ENCODE data around the gene VAV2.

Gene VAV2

DNA sequence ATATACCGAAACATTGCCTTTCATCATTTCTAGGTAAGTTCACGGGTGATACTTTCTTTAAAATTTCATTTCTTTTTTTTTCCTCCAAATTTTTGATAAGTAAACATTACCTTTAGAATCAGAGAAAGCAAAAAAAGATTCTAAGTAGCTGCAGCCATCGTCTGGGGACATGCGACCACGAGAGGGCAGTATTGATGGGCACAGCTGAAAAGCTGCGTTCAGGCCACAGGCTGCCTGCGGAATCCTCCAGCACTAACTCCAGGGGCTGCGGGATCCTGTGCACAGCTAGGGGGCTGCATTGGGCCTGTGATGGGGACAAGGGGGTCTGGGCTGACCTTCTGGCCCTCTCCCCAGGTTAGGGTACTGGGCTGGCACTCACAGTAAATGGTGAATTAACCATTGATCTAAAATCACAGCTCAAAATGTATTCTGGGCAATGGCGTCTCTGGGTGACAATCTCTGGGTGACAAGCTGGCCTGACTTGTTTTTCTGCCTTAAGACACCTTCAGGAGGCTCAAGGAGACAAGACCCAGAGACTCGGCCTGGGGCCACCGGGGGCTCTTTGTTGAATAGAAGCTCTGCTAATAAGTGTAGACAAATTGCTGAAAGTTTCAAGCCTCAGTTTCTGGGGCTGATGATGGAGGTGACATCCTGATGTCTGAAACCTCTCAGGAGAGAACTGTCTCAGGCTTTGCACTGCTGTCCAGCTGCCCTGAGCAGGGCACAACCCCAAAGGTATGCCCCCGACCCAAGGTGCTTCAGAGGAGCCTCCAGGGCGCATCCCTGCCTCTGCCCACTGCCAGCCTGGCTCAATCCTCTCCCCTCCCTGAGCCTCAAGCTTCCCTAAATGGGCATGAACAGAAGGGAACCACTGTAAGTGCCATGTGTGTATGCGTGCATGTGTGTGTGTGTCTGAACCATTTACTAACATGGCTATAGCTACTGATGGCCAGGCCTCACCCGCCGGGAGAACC lies 209.7 kb downstream of the VAV2 start:
- peak; percentile 23 for DNase-seq (ENCODE audit: low read depth, low spot score)

DNA sequence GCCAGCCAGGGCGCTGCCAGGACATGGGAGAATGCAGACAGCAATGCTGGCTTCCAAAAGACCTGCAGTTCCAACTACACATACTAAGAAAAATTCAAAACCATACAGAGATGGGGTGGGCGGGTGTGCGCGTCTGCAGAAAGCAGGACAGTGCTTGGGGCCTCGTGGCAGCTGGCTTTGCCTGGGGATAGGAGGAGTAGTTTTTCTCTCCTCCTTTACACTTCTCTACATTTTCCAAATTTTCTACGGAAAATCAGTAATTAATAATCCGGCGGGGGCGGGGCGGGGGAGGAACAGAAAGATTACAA lies 210.3 kb downstream of the VAV2 start:
- DNase-seq (ENCODE audit: low read depth, low spot score), result no peak

DNA sequence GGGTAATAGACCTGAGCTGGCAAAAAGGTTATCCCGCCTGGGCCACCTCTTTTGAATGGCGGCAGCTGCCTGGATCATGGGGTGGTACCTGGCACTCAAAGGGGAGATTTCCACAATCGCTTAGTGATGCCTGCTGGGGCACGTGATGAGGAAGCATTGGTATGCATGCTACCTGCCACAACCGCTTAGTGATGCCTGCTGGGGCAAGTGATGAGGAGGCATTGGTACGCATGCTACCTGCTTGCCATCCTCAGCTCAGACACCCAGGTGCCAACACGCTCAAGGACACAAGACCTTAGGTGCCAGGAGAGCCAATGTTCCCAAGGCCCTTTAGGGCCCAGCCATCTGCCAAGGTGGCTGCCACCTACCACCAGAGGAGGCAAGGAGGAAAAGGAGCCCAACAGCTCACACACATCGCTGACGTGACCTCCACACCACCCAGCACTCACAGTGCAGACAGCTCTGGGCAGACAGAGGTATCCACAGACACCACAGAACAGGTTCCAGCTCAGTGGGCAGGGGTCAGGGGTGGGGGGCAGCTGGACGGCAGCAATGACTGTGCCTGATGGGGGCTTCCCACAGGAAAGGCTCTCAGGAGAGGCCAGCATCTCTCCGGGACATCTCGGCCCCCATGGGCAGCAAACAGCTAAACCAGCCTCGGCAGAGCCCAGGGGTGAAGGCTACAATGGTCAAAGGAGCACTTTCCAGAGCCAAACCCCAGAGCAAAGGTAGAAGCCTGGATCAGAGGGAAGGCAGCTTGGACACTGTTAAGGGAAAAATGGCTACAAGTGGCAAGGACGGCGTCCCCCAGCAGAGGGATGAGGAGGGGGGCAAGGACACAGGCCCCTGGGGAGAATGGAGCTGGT lies 210.9 kb downstream of the VAV2 start:
- no peak for DNase-seq (ENCODE audit: low read depth, low spot score)

DNA sequence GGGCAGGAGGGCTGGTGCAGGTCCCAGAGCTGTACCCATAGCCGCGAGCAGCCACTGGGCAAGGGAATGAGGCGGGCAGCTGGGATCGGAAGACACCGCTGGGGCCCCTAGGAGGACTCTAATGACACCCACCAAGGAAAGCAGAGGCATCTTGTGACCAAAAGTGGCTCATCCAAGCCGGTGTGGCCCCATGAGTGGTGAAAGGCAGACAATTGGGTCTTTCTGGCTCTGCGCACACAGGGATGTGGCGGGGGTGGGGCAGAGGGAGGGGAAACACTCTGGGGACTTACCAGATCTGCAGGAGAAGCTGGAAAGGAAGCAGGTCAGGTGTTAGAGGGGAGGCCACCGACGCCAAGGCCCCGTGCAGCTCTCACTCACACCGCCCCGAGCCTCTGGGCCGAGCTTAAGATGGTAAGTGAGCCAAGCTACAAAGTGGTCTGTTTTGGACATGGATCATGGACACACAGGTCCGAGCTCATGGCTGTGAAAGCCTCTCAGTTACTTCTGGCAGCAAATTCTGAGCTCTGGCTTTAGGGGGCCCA lies 211.6 kb downstream of the VAV2 start:
- DNase-seq (ENCODE audit: low read depth, low spot score), result no peak

DNA sequence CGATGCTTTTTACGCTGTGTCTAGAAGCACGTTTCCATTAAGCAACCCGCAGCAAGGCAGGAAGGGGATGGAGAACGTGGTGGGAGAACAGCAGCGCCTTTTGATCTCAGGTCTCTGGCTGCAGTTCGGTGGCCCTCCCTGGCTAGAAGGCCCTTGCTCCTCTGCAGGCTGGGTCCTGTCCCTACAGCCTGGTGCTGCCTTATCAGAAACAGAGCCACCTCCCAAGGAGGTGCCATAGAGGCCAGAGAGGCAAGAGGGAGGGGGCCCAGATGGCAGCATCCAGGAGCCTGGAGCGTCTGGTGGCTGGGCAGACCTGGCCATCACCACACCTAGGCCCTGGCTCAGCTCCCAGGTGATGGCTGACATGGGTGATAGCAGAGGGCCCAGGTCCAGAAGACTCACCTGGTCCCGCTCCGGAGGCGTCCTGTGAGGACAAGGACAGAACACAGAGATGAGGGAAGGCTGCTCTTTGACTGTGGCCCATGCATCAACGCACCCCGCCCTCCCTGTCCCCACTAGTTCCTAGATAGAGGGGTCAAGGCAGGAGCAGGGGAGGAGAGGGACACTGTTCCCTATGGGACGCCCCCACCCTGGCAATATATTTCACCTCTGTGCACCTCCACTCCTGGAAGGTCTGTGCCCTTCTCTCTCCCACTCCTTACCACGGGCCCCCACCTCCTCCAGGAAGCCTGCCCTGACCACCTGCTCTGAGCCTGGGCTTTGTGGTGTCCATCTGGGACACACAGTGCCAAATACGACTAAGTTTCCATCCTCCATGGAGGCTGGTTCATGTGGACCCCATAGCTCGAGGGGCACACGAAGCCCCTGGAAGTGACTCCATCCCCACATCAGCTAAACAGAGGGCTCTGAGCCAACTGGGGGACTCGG lies 212.4 kb downstream of the VAV2 start:
- no peak for DNase-seq (ENCODE audit: low read depth, low spot score)

DNA sequence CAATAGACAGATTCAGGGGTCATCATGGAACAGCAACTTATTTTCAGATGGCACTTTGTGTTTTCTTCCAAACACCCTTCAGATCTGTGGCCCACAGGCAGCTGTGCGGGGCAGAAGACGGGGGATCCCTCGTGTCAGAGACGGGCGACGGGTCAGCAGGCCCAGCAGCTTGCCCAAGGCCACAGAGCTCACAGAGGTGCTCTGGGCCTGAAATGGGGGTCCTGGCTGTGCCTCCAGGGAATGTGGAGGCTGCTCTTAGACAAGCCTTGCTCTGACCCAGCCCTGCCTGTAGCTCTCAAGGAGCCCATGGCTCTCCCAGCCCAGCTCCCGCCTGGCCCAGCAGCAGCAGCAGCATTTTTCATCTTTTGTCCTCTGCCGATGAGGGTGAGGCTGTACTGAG lies 213.0 kb downstream of the VAV2 start:
- DNase-seq (ENCODE audit: low read depth, low spot score), result no peak

DNA sequence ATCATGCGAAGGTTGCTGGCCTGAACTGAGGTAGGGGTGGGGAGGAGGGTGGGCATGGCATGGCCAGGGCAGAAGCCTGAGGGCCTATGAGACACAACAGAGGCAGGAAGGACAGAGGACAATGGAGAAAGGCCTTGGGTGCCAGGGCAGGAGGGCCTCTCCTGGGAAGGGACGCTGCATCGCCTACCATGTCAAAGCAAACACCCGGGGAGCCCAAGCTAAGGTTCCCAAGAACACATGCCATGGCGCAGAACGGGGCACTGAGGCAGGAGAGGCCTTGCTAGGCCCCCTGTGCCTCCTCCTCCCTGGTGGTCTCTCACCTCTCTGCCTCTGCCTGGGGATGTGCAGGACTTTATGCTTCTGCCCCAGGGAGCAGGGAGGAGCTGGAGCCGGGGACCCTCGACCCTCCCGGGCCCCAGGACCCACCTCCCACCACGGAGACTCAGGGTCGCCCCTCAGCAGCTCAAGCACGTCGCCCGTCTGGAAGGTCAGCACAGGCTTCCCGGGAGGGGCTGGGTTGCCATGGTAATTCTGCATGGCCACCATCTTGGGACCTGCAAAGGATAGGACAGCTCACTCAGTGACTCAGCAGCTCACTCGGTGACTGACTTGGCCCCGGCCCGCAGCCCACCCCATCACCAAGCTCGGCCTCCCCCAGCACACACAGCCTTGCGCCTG lies 213.6 kb downstream of the VAV2 start:
- DNase-seq (ENCODE audit: low read depth, low spot score), result no peak

DNA sequence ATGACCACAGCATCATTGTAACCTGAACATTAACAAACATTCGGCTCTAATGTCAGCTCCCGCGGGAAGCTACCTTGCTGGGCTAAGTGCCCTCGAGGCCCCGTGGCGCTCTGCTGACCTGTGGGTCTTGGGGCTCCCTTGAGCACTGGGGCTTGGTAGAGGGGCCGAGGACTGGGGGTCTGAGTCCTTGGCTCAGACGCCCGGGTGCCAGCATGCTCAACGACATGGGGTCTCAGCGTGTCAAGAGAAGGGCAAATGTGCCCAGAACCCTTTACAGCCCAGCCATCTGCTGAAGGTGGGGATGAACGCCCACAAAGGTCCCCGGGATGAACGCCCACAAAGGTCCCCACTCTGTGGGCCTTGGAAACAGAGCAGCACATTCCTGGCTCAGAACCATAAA lies 214.3 kb downstream of the VAV2 start:
- no peak for DNase-seq (ENCODE audit: low read depth, low spot score)

DNA sequence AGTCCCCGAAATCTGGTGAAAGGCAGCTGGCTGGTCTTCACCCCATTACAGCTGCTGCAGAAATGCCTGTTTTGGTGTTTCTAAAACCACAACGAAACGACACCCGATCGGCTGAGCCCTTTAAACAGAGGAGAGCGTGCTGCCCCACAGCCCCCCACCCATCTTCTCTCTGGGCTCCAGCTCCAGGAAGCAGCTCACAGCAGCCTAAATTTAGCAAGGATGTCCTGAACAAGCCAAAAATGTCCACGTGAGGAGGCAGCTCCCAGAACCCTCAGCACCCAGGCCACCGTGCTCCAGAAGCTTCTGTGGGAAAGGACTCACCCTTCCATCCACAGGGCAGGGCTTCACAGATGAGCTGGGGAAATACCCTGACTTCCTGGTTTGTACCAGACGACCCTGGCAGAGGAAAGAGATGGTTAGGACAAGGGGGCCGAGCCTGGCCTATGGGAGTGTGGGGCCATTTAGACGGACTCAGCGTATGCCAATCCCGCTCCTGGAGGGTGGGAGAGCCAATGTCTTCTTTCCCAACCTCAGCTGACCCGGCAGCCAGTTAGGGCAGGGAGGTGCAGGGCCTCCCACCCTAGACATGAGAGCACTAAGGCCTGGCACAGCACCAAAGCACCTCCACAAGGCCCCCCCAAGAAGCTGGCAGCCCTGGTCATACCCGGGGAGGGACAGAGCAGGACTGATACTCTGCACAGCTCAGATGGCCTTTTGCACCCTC lies 214.9 kb downstream of the VAV2 start:
- DNase-seq (ENCODE audit: low read depth, low spot score), result no peak

DNA sequence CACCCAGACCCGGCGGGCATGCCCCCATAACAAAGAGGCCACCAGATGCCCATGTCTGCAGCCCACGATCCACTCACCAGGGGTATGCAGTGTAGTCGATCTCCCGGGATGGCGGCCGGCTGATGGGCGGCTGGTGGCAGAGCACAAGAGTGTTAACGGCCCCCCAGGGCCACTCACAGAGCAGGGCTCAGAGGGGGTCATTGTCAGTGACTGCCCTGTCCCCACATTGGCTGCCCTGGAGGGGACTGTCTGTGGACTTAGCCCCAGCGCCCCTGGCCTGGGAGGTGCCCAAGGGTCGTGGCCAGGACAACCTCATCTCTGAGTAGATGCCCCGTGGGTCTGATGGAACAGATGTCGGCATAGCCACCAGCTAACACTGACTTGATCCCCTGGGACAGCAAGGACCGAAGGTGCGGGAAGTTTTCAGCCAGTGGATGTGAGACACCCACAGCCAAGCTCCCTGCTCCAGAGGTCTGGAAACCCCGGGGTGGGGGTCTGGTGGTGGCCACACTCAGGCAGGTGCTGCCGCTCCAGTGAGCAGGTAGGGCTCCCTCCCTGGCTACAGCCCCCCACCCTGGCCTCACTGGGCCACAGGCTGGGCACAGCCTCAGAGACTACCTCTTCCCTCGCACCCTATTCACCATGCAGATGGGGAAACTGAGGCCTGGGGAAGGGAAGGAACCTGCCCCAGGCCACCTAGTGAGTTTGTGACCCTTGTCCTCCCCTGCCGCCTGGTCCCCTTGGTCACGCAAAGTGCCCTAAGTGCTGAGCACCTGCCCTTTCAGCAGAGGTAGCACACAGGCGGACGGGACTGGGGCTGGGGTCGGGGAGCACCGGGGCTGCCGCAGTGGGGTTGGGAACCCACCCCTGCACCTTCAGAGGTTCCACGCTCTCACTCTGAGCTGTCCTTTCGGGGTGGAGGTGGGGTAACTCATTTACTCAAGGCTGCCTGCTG lies 215.9 kb downstream of the VAV2 start:
- no peak for DNase-seq (ENCODE audit: low read depth, low spot score)

DNA sequence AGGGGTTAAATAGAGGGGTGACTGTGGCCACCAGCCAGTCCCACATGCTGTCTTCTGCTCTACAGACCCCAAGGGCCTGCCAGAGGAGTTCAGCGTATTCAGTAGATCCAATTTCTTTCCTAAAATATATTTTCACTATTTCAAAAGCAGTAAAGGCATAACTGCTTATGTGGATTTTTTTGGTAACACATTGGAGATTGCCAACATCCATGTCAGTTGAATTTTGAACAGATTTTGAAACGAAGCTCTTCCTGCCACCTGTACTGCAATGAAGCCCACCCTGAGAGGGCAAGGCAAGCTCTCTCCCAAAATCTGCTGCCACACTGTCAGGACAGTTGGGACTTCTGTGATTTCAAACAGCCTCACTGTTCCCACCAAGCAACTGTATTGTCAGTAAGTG lies 216.8 kb downstream of the VAV2 start:
- no peak for DNase-seq (ENCODE audit: low read depth, low spot score)

DNA sequence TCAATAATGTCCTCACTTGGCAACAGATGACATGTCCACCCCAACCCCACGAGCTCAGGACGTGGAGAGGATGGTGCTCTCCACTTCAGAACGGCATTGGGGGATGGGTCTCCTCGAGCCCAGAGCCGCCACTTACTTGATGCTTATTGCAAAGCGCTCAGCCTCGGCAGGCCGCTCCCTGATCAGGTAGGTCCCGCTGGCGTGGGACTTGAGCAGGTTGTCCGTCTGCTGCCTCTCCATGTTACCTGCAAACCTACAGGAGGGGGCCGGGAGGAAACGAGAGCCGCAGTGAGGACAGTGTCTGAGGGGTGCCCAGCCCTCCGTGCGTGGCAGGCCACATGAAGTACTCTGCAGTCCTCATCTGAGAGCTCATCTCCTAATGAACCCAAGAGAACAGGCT lies 217.3 kb downstream of the VAV2 start:
- no peak for DNase-seq (ENCODE audit: low read depth, low spot score)

DNA sequence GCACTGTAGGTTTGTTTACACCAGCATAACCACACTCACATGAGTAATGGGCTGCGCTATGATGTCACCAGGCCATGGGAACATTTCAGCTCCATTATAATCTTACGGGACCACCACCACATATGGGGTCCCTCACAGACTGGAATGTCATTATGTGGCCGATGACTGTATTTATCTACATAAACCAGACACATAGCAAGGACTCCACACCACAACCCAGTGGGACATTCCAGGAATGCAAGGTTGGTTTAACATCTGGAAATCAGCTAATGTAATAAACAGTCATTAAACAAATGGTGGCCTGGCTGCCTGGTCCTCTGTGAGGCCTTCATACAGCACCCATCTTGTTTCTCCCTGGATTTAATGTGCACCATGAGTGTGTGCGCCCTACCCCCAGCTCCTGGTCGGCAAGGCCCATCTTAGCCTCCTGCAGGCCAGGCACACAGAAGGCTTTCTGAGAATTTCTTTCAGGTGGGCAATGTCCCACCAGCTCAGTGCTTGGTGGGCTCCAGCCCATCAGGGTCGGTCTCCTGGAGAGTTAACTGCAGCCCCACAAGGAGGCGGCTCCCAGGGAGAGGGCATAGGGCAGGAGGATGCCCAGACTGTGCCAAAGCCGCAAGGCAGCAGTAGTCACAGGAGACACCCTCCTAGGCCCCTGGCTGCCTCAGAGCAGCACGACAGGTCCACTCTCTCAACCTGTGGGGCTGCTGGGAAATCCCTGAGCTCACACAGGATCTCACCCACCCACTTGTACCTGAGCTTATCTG lies 218.1 kb downstream of the VAV2 start:
- DNase-seq (ENCODE audit: low read depth, low spot score), result no peak

DNA sequence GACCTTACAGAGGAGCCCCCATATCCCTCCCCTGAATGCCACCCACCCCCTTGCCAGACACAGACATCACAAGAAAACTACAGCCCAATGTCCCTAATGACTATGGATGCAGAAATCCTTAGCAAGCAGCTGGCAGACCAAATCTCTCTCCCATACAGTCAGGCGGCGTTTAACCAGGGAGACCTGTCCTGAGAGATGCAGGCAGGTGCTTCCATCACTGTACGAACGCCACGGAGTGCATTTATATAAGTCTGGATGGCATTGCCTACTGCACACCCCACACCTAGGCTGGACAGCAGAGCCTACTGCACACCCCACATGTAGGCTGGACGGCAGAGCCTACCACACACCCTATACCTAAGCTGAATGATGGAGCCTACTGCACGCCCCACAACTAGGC lies 219.5 kb downstream of the VAV2 start:
- no peak for DNase-seq (ENCODE audit: low read depth, low spot score)

DNA sequence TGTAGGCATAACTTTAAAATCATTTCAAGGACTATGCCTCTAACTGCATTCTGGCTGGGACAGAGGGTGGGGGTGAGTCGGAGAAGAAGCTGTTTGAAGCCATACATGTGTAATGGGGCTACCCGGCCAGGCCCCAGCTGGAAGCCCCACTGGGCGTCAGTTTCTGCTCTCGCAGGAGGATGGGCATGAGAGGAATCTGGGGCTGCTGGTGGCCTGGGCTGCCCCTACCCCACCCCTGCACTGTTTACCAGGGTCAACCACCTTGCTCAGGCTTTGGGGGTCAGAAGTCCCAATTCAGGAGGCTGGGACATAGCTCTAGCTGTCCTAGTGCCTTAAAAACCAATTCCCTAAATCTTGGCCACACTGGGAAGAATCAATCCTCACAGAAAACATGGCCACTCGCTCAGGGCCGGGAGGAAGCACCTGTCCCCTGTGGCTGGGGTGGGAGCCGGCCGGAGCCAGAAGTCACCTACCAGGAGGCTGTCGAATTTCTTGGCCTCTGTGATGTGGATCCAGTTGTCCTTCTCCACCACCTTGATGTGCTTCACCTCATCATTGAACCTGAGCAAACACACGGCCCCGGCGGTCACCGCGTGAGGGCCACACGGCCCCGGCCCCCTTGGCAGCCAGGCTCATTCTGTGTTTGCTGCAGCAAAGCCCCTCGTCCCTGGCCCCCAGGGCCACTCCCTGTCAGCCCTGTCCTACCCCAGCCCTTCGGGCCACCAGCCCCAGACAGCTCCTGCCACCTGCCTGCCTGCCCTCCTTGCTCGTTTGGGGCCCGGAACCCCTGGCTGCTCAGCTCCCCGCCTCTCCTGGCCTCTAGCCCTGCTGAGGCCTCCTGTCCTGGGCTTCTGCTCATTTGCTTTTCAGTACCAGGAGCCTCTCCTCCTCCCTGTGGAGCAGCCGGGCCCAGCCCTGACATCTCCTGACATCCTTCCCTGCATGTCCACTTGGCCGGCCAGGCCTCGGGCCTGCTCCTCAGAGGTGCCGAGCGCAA lies 220.3 kb downstream of the VAV2 start:
- no peak for DNase-seq (ENCODE audit: low read depth, low spot score)

DNA sequence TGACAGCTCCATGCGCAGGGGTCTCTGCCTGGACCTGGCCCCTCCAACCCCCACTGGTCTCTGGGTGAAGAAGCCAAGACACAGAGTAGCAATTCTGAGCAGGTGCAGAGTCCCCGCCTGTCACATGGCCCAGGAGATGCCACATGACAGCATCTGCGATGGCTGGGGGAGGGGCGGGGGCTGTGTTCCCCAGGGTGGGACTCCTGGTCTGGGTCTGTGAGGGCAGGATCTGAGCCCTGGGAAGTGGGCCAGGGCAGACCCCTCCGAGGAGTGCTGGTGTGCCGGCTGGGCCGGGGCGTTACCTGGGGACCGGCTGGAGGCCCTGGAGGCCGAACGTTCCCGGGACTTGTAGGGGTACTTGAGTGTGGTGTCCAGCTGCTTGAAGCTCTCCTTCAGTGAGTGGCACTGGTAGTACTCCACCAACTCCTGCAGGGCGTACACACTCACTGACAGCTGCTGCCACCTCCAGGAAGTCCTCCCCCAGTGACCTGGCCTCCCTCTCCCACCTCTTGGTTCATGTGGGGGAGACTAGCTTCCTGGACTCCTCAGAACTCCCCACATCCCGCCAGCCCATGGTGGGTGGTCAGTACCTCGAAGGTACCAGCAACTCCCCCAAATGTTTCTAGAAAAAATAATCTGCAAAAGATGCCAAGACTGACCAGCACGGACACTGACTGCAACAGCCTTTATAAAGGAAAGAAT lies 221.9 kb downstream of the VAV2 start:
- DNase-seq (ENCODE audit: low read depth, low spot score), result no peak
